HL-60 (cell line): ENCODE data around the gene MBNL1.

Source experiments
- CTCF ChIP-seq: IDR thresholded peaks from one replicate; pipeline ENCODE4 v1.5.1; 2011; ENCODE audit warnings: low read length, control low read depth, inconsistent platforms; ENCODE audit not compliant: insufficient read depth
- POLR2AphosphoS5 ChIP-seq: IDR thresholded peaks from 2 replicates; pipeline ENCODE4 v1.6.1; 2012; ENCODE audit warnings: low read depth
- REST ChIP-seq: IDR thresholded peaks from 2 replicates; pipeline ENCODE4 v1.6.1; 2012; ENCODE audit warnings: low read depth; ENCODE audit not compliant: insufficient replicate concordance

- TF ChIP-seq REST (no peak), CTCF (no peak), POLR2AphosphoS5 (no peak)
Observed at GRCh38 chr3:152290374-152290773, 21.6 kb downstream of the MBNL1 start.
